Liver (tissue), 9 donors: ENCODE results near the gene CD6. TPM values are rescaled to one million over a fixed set of nuclear protein-coding genes. Genes with fewer than 3 reads are reported as not detected.

ENCODE experiments used
- DNase-seq: peaks from one replicate; pipeline ENCODE4 v3.0.0-alpha.2; 2017; ENCODE audit warnings: low spot score
- H3K27ac ChIP-seq, 2 donors: one replicate each; pipeline ENCODE4 v1.7.0; 2013; ENCODE audit warnings: inconsistent platforms in 2 of 2, low read length in 2 of 2, control low read depth in 1 of 2, low read depth in 1 of 2, mild to moderate bottlenecking in 1 of 2
- H3K27me3 ChIP-seq, 4 donors: one replicate each; pipeline versions ENCODE4 v1.6.1 to v1.7.0; 2013; ENCODE audit warnings: low read length in 3 of 4, inconsistent platforms in 1 of 4, mild to moderate bottlenecking in 1 of 4, moderate library complexity in 1 of 4; ENCODE audit not compliant: control insufficient read depth in 4 of 4, insufficient read depth in 4 of 4
- H3K36me3 ChIP-seq, 4 donors: one replicate each; pipeline versions ENCODE4 v1.6.1 to v1.7.0; 2013; ENCODE audit warnings: low read length in 3 of 4, mild to moderate bottlenecking in 3 of 4, low read depth in 1 of 4, moderate library complexity in 1 of 4; ENCODE audit not compliant: control insufficient read depth in 4 of 4, insufficient read depth in 3 of 4
- H3K4me1 ChIP-seq, 4 donors: one replicate each; pipeline versions ENCODE4 v1.6.1 to v1.7.0; 2013; ENCODE audit warnings: low read length in 3 of 4, mild to moderate bottlenecking in 3 of 4, moderate library complexity in 1 of 4; ENCODE audit not compliant: control insufficient read depth in 4 of 4, insufficient read depth in 4 of 4
- H3K4me3 ChIP-seq, 3 donors: one replicate each; pipeline versions ENCODE4 v1.6.1 to v1.7.0; 2013; ENCODE audit warnings: low read length in 3 of 3, control low read depth in 1 of 3, low read depth in 1 of 3, mild to moderate bottlenecking in 1 of 3
- H3K9ac ChIP-seq, 2 donors: one replicate each; pipeline ENCODE4 v1.7.0; 2013; ENCODE audit warnings: low read length in 2 of 2, mild to moderate bottlenecking in 2 of 2, moderate library complexity in 2 of 2, control low read depth in 1 of 2, low read depth in 1 of 2
- H3K9me3 ChIP-seq, 4 donors: one replicate each; pipeline versions ENCODE4 v1.6.1 to v1.7.0; 2013; ENCODE audit warnings: low read length in 3 of 4; ENCODE audit not compliant: control insufficient read depth in 4 of 4
- ATF3 ChIP-seq: IDR thresholded peaks from 2 replicates; pipeline ENCODE4 v1.6.1; 2016; ENCODE audit warnings: antibody characterized with exemption
- EGR1 ChIP-seq, 2 donors: IDR thresholded peaks; 2 replicates each; pipeline ENCODE4 v1.6.1; 2016 to 2018; ENCODE audit warnings: antibody characterized with exemption in 2 of 2, low read depth in 2 of 2
- FOXA1 ChIP-seq: IDR thresholded peaks from 2 replicates; pipeline ENCODE4 v1.6.1; 2016; ENCODE audit warnings: antibody characterized with exemption
- FOXA2 ChIP-seq: IDR thresholded peaks from 2 replicates; pipeline ENCODE4 v1.6.1; 2016; ENCODE audit warnings: antibody characterized with exemption
- GABPA ChIP-seq, 2 donors: IDR thresholded peaks in 1 of 2; conservative IDR thresholded peaks in 1 of 2; 2 replicates each; pipeline ENCODE4 v1.6.1; 2016; ENCODE audit warnings: antibody characterized with exemption in 2 of 2, mild to moderate bottlenecking in 1 of 2, moderate library complexity in 1 of 2
- HNF4A ChIP-seq, 2 donors: conservative IDR thresholded peaks; 2 replicates each; pipeline ENCODE4 v1.6.1; 2016; ENCODE audit warnings: antibody characterized with exemption in 2 of 2, mild to moderate bottlenecking in 2 of 2
- HNF4G ChIP-seq: IDR thresholded peaks from 2 replicates; pipeline ENCODE4 v1.6.1; 2016; ENCODE audit warnings: antibody characterized with exemption
- JUND ChIP-seq, 2 donors: IDR thresholded peaks; 2 replicates each; pipeline ENCODE4 v1.6.1; 2016; ENCODE audit warnings: antibody characterized with exemption in 2 of 2
- NR2F2 ChIP-seq: IDR thresholded peaks from 2 replicates; pipeline ENCODE4 v1.6.1; 2016; ENCODE audit warnings: antibody characterized with exemption
- RAD21 ChIP-seq, 2 donors: IDR thresholded peaks; 2 replicates each; pipeline ENCODE4 v1.6.1; 2016; ENCODE audit warnings: antibody characterized with exemption in 2 of 2, mild to moderate bottlenecking in 2 of 2
- RXRA ChIP-seq, 2 donors: IDR thresholded peaks; 2 replicates each; pipeline ENCODE4 v1.6.1; 2017 to 2018; ENCODE audit warnings: antibody characterized with exemption in 2 of 2, mild to moderate bottlenecking in 1 of 2
- SP1 ChIP-seq: IDR thresholded peaks from 2 replicates; pipeline ENCODE4 v1.6.1; 2018; ENCODE audit warnings: antibody characterized with exemption, mild to moderate bottlenecking
- TAF1 ChIP-seq: conservative IDR thresholded peaks from 2 replicates; pipeline ENCODE4 v1.6.1; 2016; ENCODE audit warnings: antibody characterized with exemption, mild to moderate bottlenecking
- YY1 ChIP-seq: IDR thresholded peaks from 2 replicates; pipeline ENCODE4 v1.6.1; 2016; ENCODE audit warnings: antibody characterized with exemption, mild to moderate bottlenecking
- ZBTB33 ChIP-seq: IDR thresholded peaks from 2 replicates; pipeline ENCODE4 v1.6.1; 2016; ENCODE audit warnings: antibody characterized with exemption
- WGBS: extraction: QIAGEN DNeasy Blood & Tissue Kit; methylation state at CpG from one replicate; pipeline ENCODE4 v1.1.7; 2013; 5-methylcytosine and 5-hydroxymethylcytosine counted together
- polyA plus RNA-seq, 2 donors: library from polyadenylated mRNA; stranded (reverse) in 1 of 2; unstranded in 1 of 2; fragments of 200-250 nt in 1 of 2; fragments of >200 nt in 1 of 2; fragmentation: Nextera tagmentation in 1 of 2; extraction: Ambion mirVana in 1 of 2; gene quantifications; one replicate each; pipeline versions ENCODE4 v1.2.1 to v1.2.3, GENCODE V29; 2013 to 2015
- total RNA-seq, 2 donors: library from RNA; depleted of rRNA; stranded (reverse); fragments of >200 nt; gene quantifications; one replicate each; pipeline ENCODE4 v1.2.3, GENCODE V29; 2014
- TF ChIP-seq, protein P1 (sequence below): IDR thresholded peaks from 2 replicates; pipeline ENCODE4 v1.6.1; 2016; ENCODE audit warnings: antibody characterized with exemption, mild to moderate bottlenecking
- TF ChIP-seq, protein P2 (sequence below): IDR thresholded peaks from 2 replicates; pipeline ENCODE4 v1.6.1; 2016; ENCODE audit warnings: antibody characterized with exemption
- TF ChIP-seq, protein P3 (sequence below): fragments of 150-350 bp; IDR thresholded peaks from 2 replicates; pipeline ENCODE4 v1.5.1; 2017; ENCODE audit warnings: improper control_type of control experiment, low read depth, low read length; ENCODE audit not compliant: missing input control
- donor health status: healthy.
- donor health status: healthy.
- donor health status: healthy.
- donor health status: healthy.
- donor health status: healthy.

CD6 gene
- total and polyA plus RNA-seq, 4 donors: 0.31 to 0.59 (median 0.45) TPM

GRCh38 chr11:61061081-61061826 is 89.8 kb downstream of the CD6 start:
- no peak for DNase-seq
- H3K36me3 ChIP-seq: no peaks in the 10 kb centered on the region
- WGBS: 64% methylated on average over 13 of the region's 13 CpGs
- no peaks in the 10 kb centered on the region for H3K4me1 ChIP-seq
- no peaks in the 10 kb centered on the region for H3K27me3 ChIP-seq
- TF ChIP-seq RXRA (IDR thresholded peaks at IDR 0.05) (no peak), NR2F2 (no peak), FOXA2 (no peak), ATF3 (no peak), RAD21 (IDR thresholded peaks at IDR 0.05) (no peak), ZBTB33 (no peak), FOXA1 (no peak), HNF4A (conservative IDR thresholded peaks at IDR 0.05) (no peak), EGR1 (IDR thresholded peaks at IDR 0.05; ENCODE audit: low read depth in 2 of 2) (no peak), SP1 (no peak), YY1 (no peak), HNF4G (no peak), TAF1 (no peak), GABPA (IDR thresholded peaks at IDR 0.05 in 1 of 2, conservative IDR thresholded peaks at IDR 0.05 in 1 of 2) (no peak), JUND (IDR thresholded peaks at IDR 0.05) (no peak)
- TF ChIP-seq, protein P1, sequence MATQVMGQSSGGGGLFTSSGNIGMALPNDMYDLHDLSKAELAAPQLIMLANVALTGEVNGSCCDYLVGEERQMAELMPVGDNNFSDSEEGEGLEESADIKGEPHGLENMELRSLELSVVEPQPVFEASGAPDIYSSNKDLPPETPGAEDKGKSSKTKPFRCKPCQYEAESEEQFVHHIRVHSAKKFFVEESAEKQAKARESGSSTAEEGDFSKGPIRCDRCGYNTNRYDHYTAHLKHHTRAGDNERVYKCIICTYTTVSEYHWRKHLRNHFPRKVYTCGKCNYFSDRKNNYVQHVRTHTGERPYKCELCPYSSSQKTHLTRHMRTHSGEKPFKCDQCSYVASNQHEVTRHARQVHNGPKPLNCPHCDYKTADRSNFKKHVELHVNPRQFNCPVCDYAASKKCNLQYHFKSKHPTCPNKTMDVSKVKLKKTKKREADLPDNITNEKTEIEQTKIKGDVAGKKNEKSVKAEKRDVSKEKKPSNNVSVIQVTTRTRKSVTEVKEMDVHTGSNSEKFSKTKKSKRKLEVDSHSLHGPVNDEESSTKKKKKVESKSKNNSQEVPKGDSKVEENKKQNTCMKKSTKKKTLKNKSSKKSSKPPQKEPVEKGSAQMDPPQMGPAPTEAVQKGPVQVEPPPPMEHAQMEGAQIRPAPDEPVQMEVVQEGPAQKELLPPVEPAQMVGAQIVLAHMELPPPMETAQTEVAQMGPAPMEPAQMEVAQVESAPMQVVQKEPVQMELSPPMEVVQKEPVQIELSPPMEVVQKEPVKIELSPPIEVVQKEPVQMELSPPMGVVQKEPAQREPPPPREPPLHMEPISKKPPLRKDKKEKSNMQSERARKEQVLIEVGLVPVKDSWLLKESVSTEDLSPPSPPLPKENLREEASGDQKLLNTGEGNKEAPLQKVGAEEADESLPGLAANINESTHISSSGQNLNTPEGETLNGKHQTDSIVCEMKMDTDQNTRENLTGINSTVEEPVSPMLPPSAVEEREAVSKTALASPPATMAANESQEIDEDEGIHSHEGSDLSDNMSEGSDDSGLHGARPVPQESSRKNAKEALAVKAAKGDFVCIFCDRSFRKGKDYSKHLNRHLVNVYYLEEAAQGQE: no peak
- TF ChIP-seq, protein P2, sequence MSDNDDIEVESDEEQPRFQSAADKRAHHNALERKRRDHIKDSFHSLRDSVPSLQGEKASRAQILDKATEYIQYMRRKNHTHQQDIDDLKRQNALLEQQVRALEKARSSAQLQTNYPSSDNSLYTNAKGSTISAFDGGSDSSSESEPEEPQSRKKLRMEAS: no peak
- TF ChIP-seq, protein P3, sequence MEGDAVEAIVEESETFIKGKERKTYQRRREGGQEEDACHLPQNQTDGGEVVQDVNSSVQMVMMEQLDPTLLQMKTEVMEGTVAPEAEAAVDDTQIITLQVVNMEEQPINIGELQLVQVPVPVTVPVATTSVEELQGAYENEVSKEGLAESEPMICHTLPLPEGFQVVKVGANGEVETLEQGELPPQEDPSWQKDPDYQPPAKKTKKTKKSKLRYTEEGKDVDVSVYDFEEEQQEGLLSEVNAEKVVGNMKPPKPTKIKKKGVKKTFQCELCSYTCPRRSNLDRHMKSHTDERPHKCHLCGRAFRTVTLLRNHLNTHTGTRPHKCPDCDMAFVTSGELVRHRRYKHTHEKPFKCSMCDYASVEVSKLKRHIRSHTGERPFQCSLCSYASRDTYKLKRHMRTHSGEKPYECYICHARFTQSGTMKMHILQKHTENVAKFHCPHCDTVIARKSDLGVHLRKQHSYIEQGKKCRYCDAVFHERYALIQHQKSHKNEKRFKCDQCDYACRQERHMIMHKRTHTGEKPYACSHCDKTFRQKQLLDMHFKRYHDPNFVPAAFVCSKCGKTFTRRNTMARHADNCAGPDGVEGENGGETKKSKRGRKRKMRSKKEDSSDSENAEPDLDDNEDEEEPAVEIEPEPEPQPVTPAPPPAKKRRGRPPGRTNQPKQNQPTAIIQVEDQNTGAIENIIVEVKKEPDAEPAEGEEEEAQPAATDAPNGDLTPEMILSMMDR: no peak
- H3K4me3 ChIP-seq: no peak overlapping the region
- peak overlapping the region in 1 of 2 donors; percentile 6 for H3K9ac ChIP-seq
- no peaks in the 10 kb centered on the region for H3K9me3 ChIP-seq
- no peak overlapping the region for H3K27ac ChIP-seq
